HG02852 (cell line): ENCODE results near the gene CABP2.

Source experiments
- ATAC-seq: cut with Tn5 transposase; IDR thresholded peaks from one replicate; pipeline ENCODE4 v1.9.1; 2021; ENCODE audit warnings: mild to moderate bottlenecking, moderate library complexity; ENCODE audit not compliant: unreplicated experiment

Gene CABP2

DNA sequence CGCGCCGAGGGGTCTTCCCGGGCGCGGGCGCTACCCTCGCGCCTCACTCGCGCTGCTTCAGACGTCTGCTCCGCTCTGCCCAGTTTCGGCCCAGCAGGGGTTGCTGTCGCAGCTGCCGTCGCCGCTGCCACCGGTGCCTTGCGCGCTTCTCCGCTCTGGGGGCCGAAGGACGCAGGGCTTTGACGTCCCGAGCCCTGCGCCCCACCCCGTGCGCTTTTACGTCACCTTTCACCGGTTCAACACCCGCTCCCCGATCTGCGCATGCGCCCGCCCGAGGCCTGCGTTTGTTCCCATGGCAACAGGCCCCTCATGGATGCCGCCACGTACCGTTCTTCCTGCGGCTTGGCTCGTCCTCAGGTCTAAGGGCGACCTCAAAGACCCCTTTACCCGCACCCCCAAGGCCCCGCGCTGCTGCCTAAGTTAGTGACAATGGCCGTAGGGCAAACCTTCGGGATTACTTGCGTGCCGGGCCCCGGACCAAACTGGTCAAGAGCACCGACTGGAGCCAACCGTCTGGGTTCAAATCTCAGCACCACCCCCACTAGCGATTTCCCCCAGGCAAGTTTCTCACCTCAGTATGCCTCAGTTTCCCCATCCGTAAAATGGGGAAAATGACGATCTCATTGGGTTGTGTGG, 14.6 kb downstream of the CABP2 start:
- peak; percentile 32 for ATAC-seq

DNA sequence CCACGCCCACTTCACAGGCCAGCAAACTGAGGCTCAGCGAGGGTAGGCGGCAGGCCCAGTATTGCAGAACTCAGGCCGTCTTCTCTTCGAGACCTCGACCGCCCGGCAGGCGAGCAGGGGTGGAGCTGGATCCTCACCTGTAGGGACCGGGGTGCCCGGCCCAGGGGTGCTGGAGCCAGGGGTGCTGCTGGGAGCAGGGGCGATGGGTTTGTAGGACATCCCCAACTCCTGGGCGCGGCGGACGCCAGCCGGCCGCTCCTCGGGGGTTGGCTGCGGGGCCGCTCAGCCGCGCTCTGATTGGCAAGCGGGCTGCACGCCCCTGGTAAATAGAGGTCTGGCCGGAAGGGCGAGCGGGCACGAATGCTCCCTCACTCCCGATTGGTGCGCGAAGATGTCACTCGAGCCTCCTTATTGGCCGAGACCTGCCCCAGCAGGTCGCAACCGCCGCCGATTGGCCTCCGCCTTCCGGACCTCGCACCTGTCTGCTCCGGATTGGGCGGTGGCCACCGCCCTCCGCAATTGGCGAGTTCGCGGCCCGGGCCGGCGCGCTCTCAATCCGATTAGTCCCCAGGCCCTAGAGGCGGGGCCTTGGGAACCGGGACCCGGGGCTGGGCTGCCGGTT, 15.3 kb downstream of the CABP2 start, which contains the start of gene CDK2AP2:
CDK2AP2 (minus strand) TSS at position 299 of the 622 bp plus-strand sequence; CDS start at position 219, 80 bp downstream.
- peak; percentile 67 for ATAC-seq

DNA sequence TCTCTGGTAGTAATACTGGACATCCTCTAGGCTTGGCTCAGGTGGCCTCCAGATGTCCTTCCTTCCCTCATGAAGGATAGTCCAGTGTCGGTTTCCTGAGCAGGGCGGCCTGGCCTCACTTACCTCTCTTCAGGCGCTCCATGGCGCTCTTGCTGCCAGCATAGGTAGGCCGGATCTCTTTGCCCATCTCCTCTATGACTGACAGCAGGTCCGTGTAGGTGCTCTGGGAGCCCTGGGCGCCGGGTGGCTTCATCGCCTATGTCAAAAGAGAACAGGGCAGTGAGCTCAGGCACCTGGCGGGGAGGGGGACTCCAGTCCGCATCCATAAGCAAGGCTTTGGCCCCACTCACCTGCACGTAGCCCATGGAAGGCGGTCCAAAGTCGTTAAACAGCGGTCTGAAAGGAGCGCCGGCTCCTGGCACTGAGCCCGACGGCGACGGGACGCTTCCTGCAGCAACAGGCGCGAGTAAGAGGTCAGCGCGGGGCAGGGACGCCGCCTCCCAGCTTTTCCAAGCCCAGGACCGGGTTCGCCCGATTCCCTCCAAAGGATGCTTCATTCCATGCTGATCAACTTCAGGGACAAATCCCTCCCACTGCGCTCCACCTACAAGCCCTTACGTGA, 15.9 kb downstream of the CABP2 start:
- no peak for ATAC-seq

DNA sequence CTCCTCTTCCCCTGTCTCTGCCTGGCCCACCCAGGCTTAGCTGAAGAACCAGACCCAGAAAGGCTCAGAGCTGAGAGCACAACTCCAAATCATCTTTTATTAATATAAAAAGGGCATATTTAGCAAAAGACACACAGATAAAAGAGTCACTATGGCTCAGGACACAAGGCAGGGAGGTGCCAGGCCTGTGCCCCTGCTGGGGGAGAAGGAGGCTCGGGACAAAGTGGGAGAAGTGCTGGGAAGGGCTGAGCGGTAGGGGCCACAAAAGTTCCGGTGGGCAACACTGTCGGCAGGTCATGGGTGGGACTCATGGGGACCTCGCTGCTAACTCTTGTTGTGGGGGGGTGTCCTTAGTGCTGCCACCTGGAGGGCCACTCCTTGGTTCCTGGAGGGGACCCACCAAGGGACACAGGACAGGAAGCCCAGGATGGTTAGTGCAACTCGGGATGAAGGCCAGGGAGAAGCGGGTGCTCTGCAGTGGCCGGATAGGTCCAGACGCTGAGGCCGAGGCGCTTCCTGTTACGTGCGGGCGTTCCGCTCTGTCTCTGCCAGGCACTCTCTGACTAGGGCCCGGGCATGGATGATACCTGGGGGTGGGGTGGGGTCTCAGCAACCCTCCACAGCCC, 16.7 kb downstream of the CABP2 start:
- no peak for ATAC-seq

DNA sequence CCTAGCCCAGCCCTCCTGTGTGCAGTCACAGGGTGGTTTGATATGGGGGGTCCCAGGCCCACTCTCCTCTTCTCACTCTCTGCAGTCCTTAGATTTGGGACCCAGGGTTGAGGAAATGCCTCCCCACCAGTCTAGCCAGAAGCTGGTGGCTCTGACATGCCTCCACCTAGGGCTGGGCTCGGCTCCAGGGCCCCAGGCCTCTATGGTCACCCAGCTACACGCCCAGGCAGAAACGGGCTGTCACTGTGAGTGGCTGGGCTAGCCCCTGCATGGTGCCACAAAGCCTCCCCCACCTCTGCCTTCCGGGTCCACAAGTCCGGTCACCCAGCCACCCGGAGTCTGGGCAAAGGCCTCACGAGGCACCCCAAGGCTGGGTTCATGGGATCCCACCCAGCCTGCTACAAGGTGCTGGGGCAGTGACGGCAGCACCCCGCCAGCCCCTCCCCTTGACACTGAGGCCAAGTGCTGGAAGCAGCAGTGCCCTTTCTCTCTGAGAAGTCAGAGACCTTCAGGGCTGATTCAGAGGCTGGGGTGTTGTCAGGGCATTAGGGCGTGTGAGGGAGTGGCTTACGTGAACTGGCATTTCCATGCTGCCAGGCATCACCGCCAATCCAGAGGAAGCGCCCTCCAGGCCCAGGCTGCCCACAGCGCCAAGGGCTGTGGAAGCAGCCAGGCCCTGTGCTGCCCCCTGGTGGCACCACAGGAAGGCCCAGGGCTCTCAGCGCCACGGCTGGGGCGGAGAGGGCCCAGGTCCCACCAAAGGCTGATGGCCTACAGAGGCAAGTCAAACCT, 17.4 kb downstream of the CABP2 start:
- ATAC-seq, result no peak

DNA sequence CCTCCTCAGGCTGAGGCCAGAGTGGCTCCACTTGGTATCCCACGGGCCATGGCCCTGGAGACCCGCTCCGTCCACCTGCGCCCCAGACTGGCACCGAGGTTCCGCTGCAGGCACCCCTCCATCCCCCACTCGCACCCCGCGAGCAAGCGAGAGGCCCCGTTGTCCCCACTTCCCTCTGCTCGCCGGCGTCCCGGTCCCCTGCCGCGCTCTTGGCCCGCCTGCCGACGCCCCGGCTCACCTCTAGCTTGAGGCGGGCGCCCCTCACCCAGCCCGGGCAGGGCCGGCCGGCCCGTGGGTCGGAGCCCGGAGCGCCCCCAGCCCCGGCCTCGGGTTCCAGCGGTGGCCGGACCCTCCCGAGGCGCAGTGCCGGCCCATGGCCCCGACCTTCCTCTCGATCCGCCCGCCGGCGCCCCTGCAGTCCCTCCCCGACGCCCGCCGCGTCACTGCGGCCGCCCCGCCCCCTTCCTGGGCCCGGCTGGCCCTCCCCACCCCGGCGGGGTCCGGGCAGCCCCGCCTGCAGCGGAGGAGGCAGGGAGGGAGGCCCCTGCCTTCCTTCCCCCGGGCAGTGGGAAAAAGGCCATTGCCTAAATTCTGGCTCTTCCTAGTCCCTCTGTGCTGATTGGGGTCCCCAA, 18.2 kb downstream of the CABP2 start, which contains the start of gene PITPNM1:
PITPNM1 (minus strand) TSS at position 414 of the 632 bp plus-strand sequence. CDS start 1,183 bp downstream, outside the sequence.
- ATAC-seq, result peak; percentile 27

DNA sequence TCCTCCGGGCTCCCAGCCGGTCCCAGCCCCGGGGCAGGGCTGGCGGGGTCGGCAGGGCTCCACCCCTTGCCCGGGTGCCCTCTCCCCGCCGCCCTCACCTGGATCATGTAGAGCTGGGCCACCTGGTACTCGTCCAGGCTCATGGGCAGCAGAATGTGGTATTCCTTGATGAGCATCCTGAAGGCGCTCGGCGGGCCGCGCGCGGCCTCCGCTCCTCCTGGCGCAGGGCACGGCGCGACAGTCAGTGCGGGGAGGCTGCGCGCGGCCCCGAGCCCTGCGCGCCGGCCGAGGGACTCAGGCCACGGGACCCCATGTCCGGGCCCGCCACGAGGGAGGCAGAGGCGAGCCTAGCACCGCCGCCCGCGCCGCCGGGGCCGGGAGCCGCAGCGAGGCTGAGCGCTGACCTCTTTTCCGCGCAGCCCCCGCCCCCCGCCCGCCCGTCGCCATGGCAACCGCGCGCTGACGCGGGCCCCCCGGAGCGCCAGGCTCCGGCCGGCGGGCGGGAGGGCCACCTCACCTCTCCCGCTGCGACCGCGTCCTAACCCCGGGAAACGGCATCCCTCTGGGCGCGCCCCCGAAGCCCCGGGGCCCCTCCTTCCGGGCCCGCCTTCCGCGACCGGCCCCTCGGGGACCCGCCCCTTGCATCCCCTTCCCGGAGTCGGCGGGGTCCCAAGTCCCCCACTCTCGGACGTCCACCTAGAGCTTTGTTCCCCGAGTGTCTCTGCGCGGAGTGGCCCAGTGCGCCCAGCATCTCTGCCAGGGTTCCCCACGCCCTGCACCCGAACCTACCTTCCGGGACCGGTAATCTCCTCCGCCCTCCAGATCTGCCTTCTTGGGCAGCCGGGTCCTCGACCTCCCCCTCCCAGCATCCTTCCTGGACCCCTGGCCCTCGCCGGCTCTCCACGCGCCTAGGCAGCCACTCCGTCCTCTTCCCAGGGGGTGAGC, 19.0 kb downstream of the CABP2 start:
- ATAC-seq, result no peak

DNA sequence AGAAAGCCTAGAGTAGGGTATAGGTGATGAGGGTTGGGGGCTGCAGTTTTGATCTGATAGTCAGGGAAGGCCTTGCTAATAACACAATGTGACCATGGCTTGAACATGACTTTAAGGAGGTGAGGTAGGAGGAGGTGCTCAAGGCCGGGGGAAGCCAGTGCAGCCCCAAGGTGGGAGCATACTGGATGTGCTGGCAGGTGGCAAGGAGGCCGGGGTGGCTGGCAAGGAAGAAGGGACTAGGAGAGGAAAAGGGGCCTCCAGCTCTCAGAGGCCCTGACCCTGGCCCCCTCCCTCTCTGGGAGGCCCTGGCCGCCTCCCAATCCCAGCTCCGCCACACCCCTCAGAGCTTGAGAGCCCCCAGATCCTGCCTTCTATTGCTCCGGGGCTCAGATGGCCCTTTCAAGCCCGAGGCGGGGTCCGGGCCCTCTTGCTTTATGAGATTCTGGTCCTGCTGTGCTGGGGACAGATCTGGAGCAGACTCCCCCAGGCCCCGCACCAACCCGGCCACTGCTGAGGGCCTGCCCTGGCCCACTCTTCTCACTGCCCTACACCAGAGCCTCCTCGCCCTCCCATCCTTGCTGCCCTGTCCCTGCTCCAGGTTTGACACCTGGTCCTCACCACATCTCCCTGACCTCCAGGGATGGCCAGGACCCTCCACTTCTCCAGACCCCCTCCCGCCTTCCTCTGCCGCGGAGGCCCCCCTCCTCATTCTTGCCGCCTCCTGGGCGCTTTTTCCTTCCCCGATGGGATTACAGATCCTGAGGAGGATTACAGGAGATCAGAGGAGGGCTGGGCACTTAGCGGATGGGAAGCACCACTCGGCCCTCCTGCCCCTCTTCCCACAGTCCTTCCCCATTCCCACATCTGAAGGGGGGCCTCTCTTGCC, 19.9 kb downstream of the CABP2 start:
- no peak for ATAC-seq

DNA sequence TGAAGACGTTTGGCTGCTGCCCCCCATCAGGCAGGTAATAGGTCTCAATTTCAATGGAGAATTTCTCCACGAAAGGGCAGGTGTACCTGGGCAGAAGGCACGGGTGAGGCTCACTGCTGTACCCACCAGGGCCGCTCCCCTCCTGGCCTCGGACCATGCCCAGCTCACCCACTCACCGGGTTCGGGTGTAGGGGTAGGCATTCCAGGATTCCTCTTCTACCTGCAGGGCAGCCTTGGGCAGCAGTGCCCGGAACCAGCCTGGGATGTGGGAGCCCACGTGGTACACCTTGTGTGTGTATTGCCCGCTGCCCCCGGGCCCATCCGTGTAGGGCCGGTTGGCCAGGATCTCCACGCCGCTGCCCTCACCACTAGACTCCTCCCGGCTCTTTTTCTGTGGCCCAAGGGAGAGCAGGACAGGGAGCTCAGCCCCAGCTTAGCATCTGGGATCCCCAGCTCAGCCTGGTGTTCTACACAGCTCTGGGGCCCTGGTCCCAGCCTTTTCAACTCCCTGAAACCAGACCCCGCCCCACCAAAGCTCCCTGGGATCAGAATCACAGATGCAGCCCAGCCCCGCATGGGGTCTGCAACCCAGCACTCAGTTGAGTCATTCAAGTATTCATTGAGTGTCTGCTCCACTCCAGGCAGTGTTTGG, 20.8 kb downstream of the CABP2 start:
- ATAC-seq, result no peak

DNA sequence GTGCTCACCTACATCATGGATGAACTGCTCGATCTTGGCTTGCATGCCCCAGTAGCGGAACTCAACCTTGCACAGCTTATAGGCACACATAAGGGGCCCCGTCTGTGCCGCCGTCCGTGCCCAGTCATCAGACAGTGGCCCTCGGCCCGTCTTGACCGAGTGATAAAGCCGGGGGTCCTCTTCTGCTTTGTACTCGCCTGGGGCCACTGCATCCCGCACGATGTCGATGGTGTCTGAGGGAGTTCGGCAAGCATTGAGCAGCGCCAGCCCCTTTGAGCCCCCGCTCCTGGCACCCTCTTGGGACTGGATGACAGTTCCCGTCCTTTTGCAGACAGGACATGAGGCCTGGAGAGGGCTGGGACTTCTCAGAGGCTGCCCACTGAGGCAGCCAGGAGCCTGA, 21.4 kb downstream of the CABP2 start:
- ATAC-seq, result no peak

DNA sequence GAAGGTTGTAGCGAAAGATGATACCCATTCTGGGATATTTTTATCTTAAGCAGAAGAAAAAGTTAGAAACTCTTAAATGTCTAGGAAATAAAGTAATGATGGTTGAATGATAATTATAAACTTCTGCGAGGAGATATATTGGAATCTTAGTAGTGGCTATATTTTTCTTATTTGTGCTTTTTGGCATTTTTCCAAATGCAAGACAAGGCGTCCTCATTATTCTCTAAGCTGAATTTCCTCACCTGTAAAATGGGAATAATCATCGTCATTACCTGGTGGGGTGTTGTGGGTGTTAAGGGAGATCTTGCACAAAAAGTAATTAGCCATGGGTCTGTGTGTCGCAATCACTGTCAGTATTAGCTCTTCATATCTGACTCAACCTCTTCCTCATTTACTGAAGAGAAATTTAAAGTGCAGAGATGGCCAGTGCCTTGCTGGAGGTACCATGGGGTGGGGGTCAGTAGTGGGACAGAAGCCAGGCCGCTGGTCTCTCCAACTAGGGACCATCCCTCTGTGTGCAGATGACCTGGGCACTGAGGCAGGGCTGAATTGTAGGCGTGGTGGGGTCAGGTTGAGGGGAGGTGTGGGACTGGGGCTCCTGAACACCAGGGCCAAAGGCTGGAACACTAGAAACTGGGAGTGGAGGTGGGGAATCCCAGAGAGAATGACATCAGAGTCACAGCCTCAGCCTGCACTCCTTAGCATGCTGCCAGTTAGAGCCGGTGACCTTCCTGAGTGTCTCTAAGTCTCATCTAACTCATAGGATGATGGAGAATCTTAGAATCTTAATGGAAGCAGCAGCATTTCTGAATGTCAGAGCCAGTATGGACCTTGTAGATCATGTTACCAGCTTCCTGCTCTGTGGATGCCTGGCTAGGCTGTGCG, 22.2 kb downstream of the CABP2 start:
- no peak for ATAC-seq

DNA sequence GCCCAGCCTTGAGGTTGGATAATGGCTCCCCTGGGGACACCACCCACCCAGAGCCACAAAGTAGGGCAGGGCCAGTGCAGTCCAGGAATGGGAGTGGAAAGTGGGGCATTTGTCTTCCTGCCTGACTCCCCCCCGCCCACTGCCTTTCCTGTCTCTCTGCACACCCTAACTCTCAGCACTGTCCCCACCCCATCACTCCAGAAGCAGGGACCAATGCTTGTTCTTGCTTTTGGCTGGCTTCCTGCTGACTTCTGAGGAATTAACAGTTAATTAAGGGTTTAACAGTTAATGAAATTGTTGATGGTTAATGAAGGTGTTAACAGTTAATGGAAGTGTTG, 22.8 kb downstream of the CABP2 start:
- ATAC-seq, result no peak

DNA sequence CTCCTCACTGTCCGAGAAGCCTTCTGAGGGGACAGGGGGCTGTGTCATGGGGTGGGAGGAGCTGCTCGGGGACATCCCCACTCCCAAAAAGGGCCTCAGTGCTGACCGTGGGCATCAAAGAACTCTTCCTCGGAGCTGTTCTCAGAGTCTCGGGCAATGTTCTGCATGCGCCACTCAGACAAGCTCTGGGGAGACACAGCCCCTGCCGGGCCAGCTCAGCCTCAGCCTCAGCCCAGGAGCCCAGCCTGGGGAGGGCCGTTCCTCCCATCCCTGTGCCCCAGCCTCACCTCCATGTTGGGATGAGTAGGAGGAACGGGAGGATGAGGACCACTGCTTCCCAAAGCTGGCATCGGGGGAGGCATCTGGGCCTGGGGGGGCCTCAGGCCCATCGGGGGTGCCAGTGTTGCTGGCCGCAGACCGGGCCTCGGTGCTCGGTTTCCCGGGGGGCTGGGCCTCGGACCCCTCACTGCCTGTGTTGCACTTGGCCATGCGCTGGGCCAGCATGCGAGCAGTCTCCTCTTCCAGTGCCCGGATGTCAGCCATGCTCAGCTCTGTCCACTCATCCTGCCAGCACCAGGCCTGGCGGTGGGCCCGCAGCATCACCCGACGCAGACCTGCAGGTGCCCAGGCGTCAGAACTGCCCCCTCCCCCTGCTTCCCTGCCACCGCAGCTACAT, 23.3 kb downstream of the CABP2 start:
- ATAC-seq, result no peak

DNA sequence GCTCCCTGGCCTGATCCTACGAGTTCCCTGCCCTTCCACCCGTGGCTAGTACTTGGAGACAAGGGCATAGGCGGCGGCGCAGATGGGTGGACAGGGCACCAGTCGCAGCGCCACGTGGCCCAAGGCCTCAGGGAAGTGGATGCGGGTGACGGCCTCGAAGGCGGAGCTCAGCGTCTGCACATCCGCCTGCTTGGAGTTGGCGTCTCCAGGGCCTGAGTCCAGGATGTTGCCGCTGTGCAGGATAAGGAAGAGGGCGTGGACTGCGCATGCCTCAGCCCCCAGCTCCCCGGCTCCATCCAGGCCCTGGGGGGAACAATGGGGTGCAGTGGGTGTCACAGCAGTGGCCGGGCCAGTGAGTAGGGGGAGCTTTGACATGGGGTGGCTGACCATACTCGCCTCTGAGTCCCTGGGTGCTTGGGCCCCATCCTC, 24.7 kb downstream of the CABP2 start:
- no peak for ATAC-seq

DNA sequence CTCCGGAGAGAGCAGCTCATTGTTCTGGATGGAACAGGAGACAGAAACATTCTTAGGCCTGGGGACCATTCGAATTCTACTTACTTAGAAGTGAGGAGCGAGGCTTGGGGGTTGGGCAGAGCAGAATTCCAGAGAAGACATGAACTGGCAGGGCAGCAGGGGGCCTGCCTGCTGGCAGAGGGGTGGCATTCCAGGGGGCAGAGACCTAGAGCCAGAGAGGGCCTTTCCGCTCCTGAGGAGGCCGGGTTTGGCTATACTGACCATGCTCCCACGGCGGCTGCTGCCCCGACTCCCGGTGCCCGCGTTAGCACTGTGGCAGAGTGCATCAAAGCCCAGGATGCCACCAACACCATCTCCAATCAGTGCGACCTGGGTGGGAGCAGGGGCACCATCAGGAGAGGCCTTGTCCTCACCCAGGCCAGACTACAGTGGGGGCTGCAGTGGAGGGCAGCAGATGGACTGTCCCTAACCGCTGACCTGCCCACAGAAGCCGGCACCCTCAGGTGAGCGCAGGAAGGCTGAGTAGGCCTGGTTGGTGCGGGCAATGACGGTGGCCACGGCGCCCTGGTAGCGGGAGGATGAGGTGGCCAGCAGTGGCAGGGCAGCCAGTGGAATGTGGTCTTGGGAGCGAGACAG, 25.5 kb downstream of the CABP2 start:
- ATAC-seq, result no peak

DNA sequence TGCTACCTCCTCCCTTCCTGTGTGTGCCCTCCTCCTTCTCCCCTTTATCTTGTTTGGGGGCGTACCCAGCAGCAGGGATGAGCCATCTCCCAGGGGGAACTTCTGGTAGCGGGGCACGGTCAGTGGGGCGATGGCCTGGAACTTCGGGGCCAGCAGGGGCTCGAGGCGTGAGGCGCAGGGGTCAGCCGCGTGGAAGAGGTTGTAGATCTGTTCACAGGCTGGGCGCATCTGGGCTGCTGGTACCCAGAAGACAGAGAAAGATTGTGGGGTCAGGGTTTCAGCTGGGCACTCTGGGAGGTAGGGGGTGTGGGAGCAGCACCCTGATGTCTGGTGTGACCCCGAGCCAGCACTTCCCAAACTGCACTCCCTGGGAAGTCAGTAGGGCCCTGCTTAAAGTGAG, 27.1 kb downstream of the CABP2 start:
- ATAC-seq, result no peak
